GM23338 (cell line): ENCODE measurements around the gene NLGN1. TPM values are rescaled to one million over a fixed set of nuclear protein-coding genes. Genes with fewer than 3 reads are reported as not detected.

Experiments used
- ATAC-seq: fragments of 200-7000 bp; cut with Tn5 transposase; 3 replicates; pipeline ENCODE4 v1.9.1; 2020
- DNase-seq: peaks from one replicate; pipeline ENCODE4 v3.0.0-alpha.2; 2015; ENCODE audit warnings: low spot score
- H2AFZ ChIP-seq: fragments of 200-600 bp; sonication (generic); 2 replicates; pipeline ENCODE4 v1.8.0; 2016; ENCODE audit warnings: antibody characterized with exemption, mild to moderate bottlenecking, moderate library complexity
- H3F3A ChIP-seq: fragments of 200-600 bp; sonication (generic); replicated peaks from 2 replicates; pipeline ENCODE4 v1.8.0; 2017; ENCODE audit warnings: antibody characterized with exemption, mixed run types, low read depth
- H3K27ac ChIP-seq: fragments of 200-600 bp; sonication (generic); 2 replicates; pipeline ENCODE4 v1.6.1; 2016; ENCODE audit warnings: low read depth
- H3K27me3 ChIP-seq: fragments of 200-600 bp; sonication (generic); 2 replicates; pipeline ENCODE4 v1.8.0; 2016; ENCODE audit warnings: mild to moderate bottlenecking, mixed run types, moderate library complexity; ENCODE audit not compliant: insufficient read depth
- H3K36me3 ChIP-seq: fragments of 200-600 bp; sonication (generic); 2 replicates; pipeline ENCODE4 v1.8.0; 2016; ENCODE audit warnings: mild to moderate bottlenecking; ENCODE audit not compliant: insufficient read depth
- H3K4me1 ChIP-seq: fragments of 200-600 bp; sonication (generic); 2 replicates; pipeline ENCODE4 v1.8.0; 2016; ENCODE audit warnings: mild to moderate bottlenecking, moderate library complexity; ENCODE audit not compliant: insufficient read depth
- H3K4me2 ChIP-seq: fragments of 200-600 bp; sonication (generic); 2 replicates; pipeline ENCODE4 v1.7.1; 2017; ENCODE audit warnings: mixed run types
- H3K4me3 ChIP-seq: fragments of 200-600 bp; sonication (generic); 2 replicates; pipeline ENCODE4 v1.6.1; 2016; ENCODE audit warnings: mixed run types
- H3K79me2 ChIP-seq: fragments of 200-600 bp; sonication (generic); replicated peaks from 2 replicates; pipeline ENCODE4 v1.8.0; 2017; ENCODE audit warnings: mild to moderate bottlenecking; ENCODE audit not compliant: insufficient read depth
- H3K9me2 ChIP-seq: fragments of 200-600 bp; sonication (generic); 2 replicates; pipeline ENCODE4 v1.8.0; 2017; ENCODE audit not compliant: insufficient read depth
- H4K20me1 ChIP-seq: fragments of 200-600 bp; sonication (generic); replicated peaks from 2 replicates; pipeline ENCODE4 v1.8.0; 2017; ENCODE audit warnings: mild to moderate bottlenecking; ENCODE audit not compliant: insufficient read depth
- H3K27ac Mint-ChIP-seq: 2 replicates; pipeline ENCODE4 v1.8.0; 2020; ENCODE audit warnings: inconsistent platforms, mild to moderate bottlenecking, moderate library complexity, mixed read lengths
- H3K27me3 Mint-ChIP-seq: 3 replicates; pipeline ENCODE4 v1.8.0; 2022; ENCODE audit warnings: low read depth, mild to moderate bottlenecking, moderate library complexity, mixed read lengths, inconsistent platforms; ENCODE audit not compliant: insufficient read depth, poor library complexity
- H3K36me3 Mint-ChIP-seq: 3 replicates; pipeline ENCODE4 v1.8.0; 2021; ENCODE audit warnings: low read depth, mild to moderate bottlenecking, inconsistent platforms, moderate library complexity, mixed read lengths
- H3K4me1 Mint-ChIP-seq: 3 replicates; pipeline ENCODE4 v1.8.0; 2020; ENCODE audit warnings: mild to moderate bottlenecking, inconsistent platforms, mixed read lengths
- H3K4me3 Mint-ChIP-seq: 3 replicates; pipeline ENCODE4 v1.8.0; 2021; ENCODE audit warnings: moderate library complexity, mild to moderate bottlenecking, inconsistent platforms, mixed read lengths
- H3K9me3 Mint-ChIP-seq: 3 replicates; pipeline ENCODE4 v1.8.0; 2020; ENCODE audit warnings: moderate library complexity, mild to moderate bottlenecking, inconsistent platforms, mixed read lengths
- ETS1 ChIP-seq: IDR thresholded peaks from 2 replicates; pipeline ENCODE4 v1.6.1; 2016; ENCODE audit warnings: antibody characterized with exemption
- JUNB ChIP-seq: IDR thresholded peaks from one replicate; pipeline ENCODE4 v1.6.1; 2016; ENCODE audit warnings: antibody characterized with exemption; ENCODE audit not compliant: unreplicated experiment
- STAT1 ChIP-seq: IDR thresholded peaks from one replicate; pipeline ENCODE4 v1.6.1; 2016; ENCODE audit warnings: antibody characterized with exemption; ENCODE audit not compliant: unreplicated experiment
- polyA plus RNA-seq: library from polyadenylated mRNA; unstranded; fragments of >200 nt; fragmentation: Nextera tagmentation; extraction: Ambion mirVana; gene quantifications from 2 replicates; pipeline ENCODE4 v1.2.1, GENCODE V29; 2016
- total RNA-seq: library from RNA; depleted of rRNA; stranded (reverse); fragments of >200 nt; shearing (Covaris generic); gene quantifications from 2 replicates; pipeline ENCODE4 v1.2.3, GENCODE V29; 2014
- TF ChIP-seq, protein P1 (sequence below): fragments of 250-450 bp; sonication (Bioruptor Pico); IDR thresholded peaks from 2 replicates; pipeline ENCODE4 v1.5.0; 2020; ENCODE audit warnings: mild to moderate bottlenecking, moderate library complexity
- TF ChIP-seq, protein P2 (sequence below): IDR thresholded peaks from one replicate; pipeline ENCODE4 v1.6.1; 2018; ENCODE audit warnings: antibody characterized with exemption; ENCODE audit not compliant: unreplicated experiment

The NLGN1 gene
- total and polyA plus RNA-seq, 2 experiments from 2014 or later: 6.5 to 18.6 TPM

DNA sequence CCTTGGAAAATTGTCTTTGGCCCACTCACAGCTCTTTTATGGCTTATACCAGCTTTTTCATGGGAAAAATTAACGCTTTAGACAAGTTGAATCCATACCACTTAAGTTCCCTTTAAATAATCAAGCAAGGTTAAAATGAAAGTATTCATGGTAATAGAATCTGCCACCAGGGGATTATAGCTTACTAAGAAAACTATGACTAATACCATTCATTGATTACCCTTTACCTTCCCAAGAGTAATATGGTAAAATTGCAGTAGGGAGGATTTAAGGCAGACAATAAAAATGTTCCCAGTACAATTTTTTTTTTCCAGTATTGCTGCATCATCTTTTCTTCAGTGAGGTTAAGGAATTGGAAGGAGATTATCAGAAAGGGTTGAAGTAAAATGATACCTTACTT, 820.5 kb downstream of the NLGN1 start:
- H3K4me1 Mint-ChIP-seq: peaks cover 23% of the 10 kb centered on the region
- H3K4me1 ChIP-seq: peaks cover 21% of the 10 kb centered on the region
- no peaks in the 10 kb centered on the region for H3K36me3 ChIP-seq
- H3F3A ChIP-seq: no peaks in the 10 kb centered on the region
- peaks cover 4% of the 10 kb centered on the region for H3K9me2 ChIP-seq
- no peak overlapping the region for H3K27ac Mint-ChIP-seq
- H3K79me2 ChIP-seq: no peaks in the 10 kb centered on the region
- DNase-seq (no peak), ATAC-seq (no peak)
- no peak overlapping the region for H3K4me3 Mint-ChIP-seq
- peaks cover under 1% of the 10 kb centered on the region; the same call in 1 of the 3 replicates for H3K9me3 Mint-ChIP-seq
- H3K27me3 Mint-ChIP-seq: peaks cover 2% of the 10 kb centered on the region
- H3K4me2 ChIP-seq: no peak overlapping the region
- H2AFZ ChIP-seq: no peak overlapping the region
- H3K4me3 ChIP-seq: no peak overlapping the region
- H3K27ac ChIP-seq: no peak overlapping the region
- TF ChIP-seq, protein P1, sequence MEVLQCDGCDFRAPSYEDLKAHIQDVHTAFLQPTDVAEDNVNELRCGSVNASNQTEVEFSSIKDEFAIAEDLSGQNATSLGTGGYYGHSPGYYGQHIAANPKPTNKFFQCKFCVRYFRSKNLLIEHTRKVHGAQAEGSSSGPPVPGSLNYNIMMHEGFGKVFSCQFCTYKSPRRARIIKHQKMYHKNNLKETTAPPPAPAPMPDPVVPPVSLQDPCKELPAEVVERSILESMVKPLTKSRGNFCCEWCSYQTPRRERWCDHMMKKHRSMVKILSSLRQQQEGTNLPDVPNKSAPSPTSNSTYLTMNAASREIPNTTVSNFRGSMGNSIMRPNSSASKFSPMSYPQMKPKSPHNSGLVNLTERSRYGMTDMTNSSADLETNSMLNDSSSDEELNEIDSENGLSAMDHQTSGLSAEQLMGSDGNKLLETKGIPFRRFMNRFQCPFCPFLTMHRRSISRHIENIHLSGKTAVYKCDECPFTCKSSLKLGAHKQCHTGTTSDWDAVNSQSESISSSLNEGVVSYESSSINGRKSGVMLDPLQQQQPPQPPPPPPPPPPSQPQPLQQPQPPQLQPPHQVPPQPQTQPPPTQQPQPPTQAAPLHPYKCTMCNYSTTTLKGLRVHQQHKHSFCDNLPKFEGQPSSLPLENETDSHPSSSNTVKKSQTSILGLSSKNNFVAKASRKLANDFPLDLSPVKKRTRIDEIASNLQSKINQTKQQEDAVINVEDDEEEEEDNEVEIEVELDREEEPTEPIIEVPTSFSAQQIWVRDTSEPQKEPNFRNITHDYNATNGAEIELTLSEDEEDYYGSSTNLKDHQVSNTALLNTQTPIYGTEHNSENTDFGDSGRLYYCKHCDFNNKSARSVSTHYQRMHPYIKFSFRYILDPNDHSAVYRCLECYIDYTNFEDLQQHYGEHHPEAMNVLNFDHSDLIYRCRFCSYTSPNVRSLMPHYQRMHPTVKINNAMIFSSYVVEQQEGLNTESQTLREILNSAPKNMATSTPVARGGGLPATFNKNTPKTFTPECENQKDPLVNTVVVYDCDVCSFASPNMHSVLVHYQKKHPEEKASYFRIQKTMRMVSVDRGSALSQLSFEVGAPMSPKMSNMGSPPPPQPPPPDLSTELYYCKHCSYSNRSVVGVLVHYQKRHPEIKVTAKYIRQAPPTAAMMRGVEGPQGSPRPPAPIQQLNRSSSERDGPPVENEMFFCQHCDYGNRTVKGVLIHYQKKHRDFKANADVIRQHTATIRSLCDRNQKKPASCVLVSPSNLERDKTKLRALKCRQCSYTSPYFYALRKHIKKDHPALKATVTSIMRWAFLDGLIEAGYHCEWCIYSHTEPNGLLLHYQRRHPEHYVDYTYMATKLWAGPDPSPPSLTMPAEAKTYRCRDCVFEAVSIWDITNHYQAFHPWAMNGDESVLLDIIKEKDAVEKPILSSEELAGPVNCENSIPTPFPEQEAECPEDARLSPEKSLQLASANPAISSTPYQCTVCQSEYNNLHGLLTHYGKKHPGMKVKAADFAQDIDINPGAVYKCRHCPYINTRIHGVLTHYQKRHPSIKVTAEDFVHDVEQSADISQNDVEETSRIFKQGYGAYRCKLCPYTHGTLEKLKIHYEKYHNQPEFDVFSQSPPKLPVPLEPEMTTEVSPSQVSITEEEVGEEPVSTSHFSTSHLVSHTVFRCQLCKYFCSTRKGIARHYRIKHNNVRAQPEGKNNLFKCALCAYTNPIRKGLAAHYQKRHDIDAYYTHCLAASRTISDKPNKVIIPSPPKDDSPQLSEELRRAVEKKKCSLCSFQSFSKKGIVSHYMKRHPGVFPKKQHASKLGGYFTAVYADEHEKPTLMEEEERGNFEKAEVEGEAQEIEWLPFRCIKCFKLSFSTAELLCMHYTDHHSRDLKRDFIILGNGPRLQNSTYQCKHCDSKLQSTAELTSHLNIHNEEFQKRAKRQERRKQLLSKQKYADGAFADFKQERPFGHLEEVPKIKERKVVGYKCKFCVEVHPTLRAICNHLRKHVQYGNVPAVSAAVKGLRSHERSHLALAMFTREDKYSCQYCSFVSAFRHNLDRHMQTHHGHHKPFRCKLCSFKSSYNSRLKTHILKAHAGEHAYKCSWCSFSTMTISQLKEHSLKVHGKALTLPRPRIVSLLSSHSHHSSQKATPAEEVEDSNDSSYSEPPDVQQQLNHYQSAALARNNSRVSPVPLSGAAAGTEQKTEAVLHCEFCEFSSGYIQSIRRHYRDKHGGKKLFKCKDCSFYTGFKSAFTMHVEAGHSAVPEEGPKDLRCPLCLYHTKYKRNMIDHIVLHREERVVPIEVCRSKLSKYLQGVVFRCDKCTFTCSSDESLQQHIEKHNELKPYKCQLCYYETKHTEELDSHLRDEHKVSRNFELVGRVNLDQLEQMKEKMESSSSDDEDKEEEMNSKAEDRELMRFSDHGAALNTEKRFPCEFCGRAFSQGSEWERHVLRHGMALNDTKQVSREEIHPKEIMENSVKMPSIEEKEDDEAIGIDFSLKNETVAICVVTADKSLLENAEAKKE (CRISPR knock-in tag): no peak
- TF ChIP-seq, protein P2, sequence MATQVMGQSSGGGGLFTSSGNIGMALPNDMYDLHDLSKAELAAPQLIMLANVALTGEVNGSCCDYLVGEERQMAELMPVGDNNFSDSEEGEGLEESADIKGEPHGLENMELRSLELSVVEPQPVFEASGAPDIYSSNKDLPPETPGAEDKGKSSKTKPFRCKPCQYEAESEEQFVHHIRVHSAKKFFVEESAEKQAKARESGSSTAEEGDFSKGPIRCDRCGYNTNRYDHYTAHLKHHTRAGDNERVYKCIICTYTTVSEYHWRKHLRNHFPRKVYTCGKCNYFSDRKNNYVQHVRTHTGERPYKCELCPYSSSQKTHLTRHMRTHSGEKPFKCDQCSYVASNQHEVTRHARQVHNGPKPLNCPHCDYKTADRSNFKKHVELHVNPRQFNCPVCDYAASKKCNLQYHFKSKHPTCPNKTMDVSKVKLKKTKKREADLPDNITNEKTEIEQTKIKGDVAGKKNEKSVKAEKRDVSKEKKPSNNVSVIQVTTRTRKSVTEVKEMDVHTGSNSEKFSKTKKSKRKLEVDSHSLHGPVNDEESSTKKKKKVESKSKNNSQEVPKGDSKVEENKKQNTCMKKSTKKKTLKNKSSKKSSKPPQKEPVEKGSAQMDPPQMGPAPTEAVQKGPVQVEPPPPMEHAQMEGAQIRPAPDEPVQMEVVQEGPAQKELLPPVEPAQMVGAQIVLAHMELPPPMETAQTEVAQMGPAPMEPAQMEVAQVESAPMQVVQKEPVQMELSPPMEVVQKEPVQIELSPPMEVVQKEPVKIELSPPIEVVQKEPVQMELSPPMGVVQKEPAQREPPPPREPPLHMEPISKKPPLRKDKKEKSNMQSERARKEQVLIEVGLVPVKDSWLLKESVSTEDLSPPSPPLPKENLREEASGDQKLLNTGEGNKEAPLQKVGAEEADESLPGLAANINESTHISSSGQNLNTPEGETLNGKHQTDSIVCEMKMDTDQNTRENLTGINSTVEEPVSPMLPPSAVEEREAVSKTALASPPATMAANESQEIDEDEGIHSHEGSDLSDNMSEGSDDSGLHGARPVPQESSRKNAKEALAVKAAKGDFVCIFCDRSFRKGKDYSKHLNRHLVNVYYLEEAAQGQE: no peak
- TF ChIP-seq JUNB (no peak), ETS1 (no peak), STAT1 (no peak)
- peaks cover under 1% of the 10 kb centered on the region; the same call in 2 of the 3 replicates for H3K36me3 Mint-ChIP-seq
- no peaks in the 10 kb centered on the region for H3K27me3 ChIP-seq
- no peaks in the 10 kb centered on the region for H4K20me1 ChIP-seq
